GM12878 (cell line): ENCODE data around the gene SGF29. TPM values are rescaled to one million over a fixed set of nuclear protein-coding genes. Genes with fewer than 3 reads are reported as not detected.

Source experiments
- ATAC-seq: fragments of 200-7000 bp; cut with Tn5 transposase; 3 replicates; pipeline ENCODE4 v1.9.1; 2020; ENCODE audit warnings: mild to moderate bottlenecking, moderate library complexity
- BruUV-seq: library from RNA; stranded (reverse); fragments of 400-500 nt; replicated peaks from 2 replicates; lab custom pipeline; 2021; lab: Mats Ljungman, UMichigan
- CTCF ChIA-PET: fragments of 300-600 bp; sonication (Branson Sonifier 250); formaldehyde crosslinking; extraction: SDS; loops from one replicate; lab custom pipeline; 2021; ENCODE audit warnings: inconsistent platforms; lab: Yijun Ruan, JAX
- POLR2A ChIA-PET: fragments of 350-600 bp; formaldehyde crosslinking; extraction: SDS; loops from one replicate; lab custom pipeline; 2021; ENCODE audit warnings: inconsistent platforms; lab: Charles Lee
- RAD21 ChIA-PET: fragments of 300-600 bp; sonication (Branson Sonifier 250); formaldehyde crosslinking; loops from one replicate; lab custom pipeline; 2023; ENCODE audit warnings: antibody characterized with exemption; ENCODE audit not compliant: unreplicated experiment; lab: Charles Lee
- SMC1A ChIA-PET: fragments of 300-600 bp; sonication (Branson Sonifier 250); formaldehyde crosslinking; loops from one replicate; lab custom pipeline; 2023; ENCODE audit not compliant: unreplicated experiment, uncharacterized antibody; lab: Charles Lee
- DNase-seq: peaks from one replicate; pipeline ENCODE4 v3.0.0-alpha.2; 2011; ENCODE audit warnings: low read depth, low spot score
- FAIRE-seq: peaks from 3 replicates; lab custom pipeline; 2011; peaks lifted over from hg19 to GRCh38; lab: Jason Lieb, UNC
- H2AFZ ChIP-seq: 2 replicates; pipeline ENCODE4 v1.6.0; 2011; ENCODE audit warnings: low read depth, low read length, control low read depth; ENCODE audit not compliant: control insufficient read depth
- H3K27ac ChIP-seq: 2 replicates; pipeline ENCODE4 v1.5.1; 2011; ENCODE audit warnings: control low read depth; ENCODE audit not compliant: control insufficient read depth, insufficient read depth
- H3K27me3 ChIP-seq, 2 experiments: replicated peaks in 1 of 2; 2 replicates each; pipeline versions ENCODE4 v1.6.0 to v1.6.1; 2011; ENCODE audit warnings: low read length in 1 of 2; ENCODE audit not compliant: control insufficient read depth in 2 of 2, insufficient read depth in 2 of 2
- H3K36me3 ChIP-seq, 2 experiments: 2 replicates each; pipeline ENCODE4 v1.5.1; 2011; ENCODE audit warnings: low read length in 1 of 2; ENCODE audit not compliant: control insufficient read depth in 2 of 2, insufficient read depth in 2 of 2
- H3K4me1 ChIP-seq: 2 replicates; pipeline ENCODE4 v1.6.1; 2011; ENCODE audit warnings: mild to moderate bottlenecking, low read length, moderate library complexity, mixed read lengths; ENCODE audit not compliant: control insufficient read depth, insufficient read depth
- H3K4me2 ChIP-seq: 2 replicates; pipeline ENCODE4 v1.6.0; 2011; ENCODE audit warnings: control low read depth; ENCODE audit not compliant: control insufficient read depth, insufficient read depth
- H3K4me3 ChIP-seq: fragments of 200-600 bp; sonication (generic); 2 replicates; pipeline ENCODE4 v1.5.1; 2016
- H3K79me2 ChIP-seq: 2 replicates; pipeline ENCODE4 v1.6.0; 2011; ENCODE audit warnings: low read length; ENCODE audit not compliant: control insufficient read depth, insufficient read depth
- H3K9ac ChIP-seq: 2 replicates; pipeline ENCODE4 v1.8.0; 2011; ENCODE audit warnings: low read length, control low read depth, mixed read lengths; ENCODE audit not compliant: control insufficient read depth, insufficient read depth
- H3K9me3 ChIP-seq: replicated peaks from 3 replicates; pipeline ENCODE4 v1.5.1; 2011; ENCODE audit warnings: mild to moderate bottlenecking, low read length; ENCODE audit not compliant: control insufficient read depth, insufficient read depth
- H4K20me1 ChIP-seq: 2 replicates; pipeline ENCODE4 v1.6.0; 2011; ENCODE audit not compliant: control insufficient read depth, insufficient read depth
- BCLAF1 ChIP-seq: fragments of 450-650 bp; IDR thresholded peaks from 2 replicates; pipeline ENCODE4 v1.6.1; 2017; ENCODE audit warnings: antibody characterized with exemption, mild to moderate bottlenecking, moderate library complexity
- FOS ChIP-seq: IDR thresholded peaks from 3 replicates; pipeline ENCODE4 v1.6.1; 2011; ENCODE audit warnings: borderline replicate concordance; ENCODE audit not compliant: insufficient read length; ENCODE audit errors: extremely low read depth
- HDAC2 ChIP-seq: fragments of 200-600 bp; sonication (generic); IDR thresholded peaks from 2 replicates; pipeline ENCODE4 v1.6.1; 2017
- MEF2B ChIP-seq: fragments of 450-650 bp; IDR thresholded peaks from 2 replicates; pipeline ENCODE4 v1.6.1; 2018; ENCODE audit warnings: mild to moderate bottlenecking, moderate library complexity; ENCODE audit not compliant: partially characterized antibody, poor library complexity, severe bottlenecking
- NFIC ChIP-seq: IDR thresholded peaks from 2 replicates; pipeline ENCODE4 v1.6.1; 2012; ENCODE audit warnings: low read depth, mild to moderate bottlenecking, inconsistent platforms, low read length, moderate library complexity
- NFYB ChIP-seq: IDR thresholded peaks from 2 replicates; pipeline ENCODE4 v1.6.1; 2011; ENCODE audit warnings: low read depth, mild to moderate bottlenecking, low read length, improper control_type of control experiment, moderate library complexity; ENCODE audit not compliant: insufficient read depth
- NR2F1 ChIP-seq: fragments of 450-650 bp; conservative IDR thresholded peaks from 2 replicates; pipeline ENCODE4 v1.6.1; 2017; ENCODE audit warnings: mild to moderate bottlenecking
- RAD51 ChIP-seq: fragments of 450-650 bp; IDR thresholded peaks from 2 replicates; pipeline ENCODE4 v1.6.1; 2016; ENCODE audit warnings: moderate library complexity, mild to moderate bottlenecking, inconsistent platforms
- SIN3A ChIP-seq: IDR thresholded peaks from 2 replicates; pipeline ENCODE4 v1.6.1; 2012; ENCODE audit warnings: low read depth, low read length, improper control_type of control experiment
- SMAD1 ChIP-seq: fragments of 450-650 bp; IDR thresholded peaks from 2 replicates; pipeline ENCODE4 v1.6.1; 2018; ENCODE audit warnings: mild to moderate bottlenecking, low read depth; ENCODE audit not compliant: partially characterized antibody
- SREBF1 ChIP-seq: IDR thresholded peaks from 2 replicates; pipeline ENCODE4 v1.6.1; 2012; ENCODE audit warnings: mild to moderate bottlenecking, low read length
- STAT1 ChIP-seq: fragments of 450-650 bp; conservative IDR thresholded peaks from 2 replicates; pipeline ENCODE4 v1.6.1; 2014; ENCODE audit warnings: antibody characterized with exemption, mild to moderate bottlenecking
- WGBS: methylation state at CpG from one replicate; pipeline ENCODE4 v1.1.6; 2016; ENCODE audit warnings: low lambda C conversion rate; ENCODE audit not compliant: insufficient replicate concordance, insufficient coverage; ENCODE audit errors: missing lambda C conversion rate; 5-methylcytosine and 5-hydroxymethylcytosine counted together
- in situ Hi-C: fragments of 300-500 bp; cut with MboI; formaldehyde crosslinking; loops from 9 replicates; pipeline ENCODE4 v1.14.3; 2018; ENCODE audit warnings: mixed read lengths
- intact Hi-C: fragments of 100-400 bp; cut with micrococcal nuclease; formaldehyde crosslinking; loops from one replicate; pipeline ENCODE4 v1.14.2; 2022; ENCODE audit not compliant: unreplicated experiment
- polyA plus RNA-seq, 11 experiments: library from polyadenylated mRNA; depleted of rRNA in 4 of 11; unstranded in 6 of 11; stranded (reverse) in 5 of 11; fragments of >200 nt; fragmentation: Nextera tagmentation in 4 of 11; fragmentation: Illumina TruSeq in 1 of 11; extraction: Ambion mirVana in 4 of 11; extraction: Trizol in 1 of 11; gene quantifications; 1 replicate in 1 of 11; 2 replicates in 10 of 11; pipeline versions ENCODE4 v1.2.1 to v1.2.3, GENCODE V29; 2011 to 2016; ENCODE audit warnings: inconsistent platforms in 2 of 11, missing spikeins in 2 of 11, low read depth in 1 of 11
- total RNA-seq, 4 experiments: library from RNA; depleted of rRNA in 3 of 4; stranded (reverse); fragments of >200 nt in 3 of 4; fragmentation: Illumina TruSeq in 1 of 4; extraction: Trizol in 1 of 4; gene quantifications; 2 replicates each; pipeline versions ENCODE4 v1.2.1 to v1.2.3, GENCODE V29; 2013 to 2021
- TF ChIP-seq, protein P1 (sequence below): fragments of 450-650 bp; IDR thresholded peaks from 2 replicates; pipeline ENCODE4 v1.6.1; 2017; ENCODE audit warnings: borderline replicate concordance

SGF29 gene
- total and polyA plus RNA-seq, 10 of the 15 experiments (the other 5 are each of a cell fraction or from before 2014, with no cell fraction given), result 2.2 to 20.1 (median 12.3) TPM

- no peak for TF ChIP-seq RAD51
Measured at GRCh38 chr16:28540346-28540745, 13.4 kb upstream of the SGF29 start (continued).

- in situ Hi-C loops (no loop called here), intact Hi-C loops (no loop called here)
- BruUV-seq, result no TSS peak
- RAD21 ChIA-PET, result no interaction called here
- no peak for ATAC-seq
- Histone ChIP-seq H3K9me3 (no peaks in the 10 kb centered on the region), H4K20me1 (no peaks in the 10 kb centered on the region), H3K9ac (no peak overlapping the region), H3K36me3 (no peaks in the 10 kb centered on the region), H3K27ac (no peak overlapping the region), H3K4me2 (no peak overlapping the region), H3K4me3 (no peak overlapping the region), H3K4me1 (peaks cover 7% of the 10 kb centered on the region), H3K27me3 (no peaks in the 10 kb centered on the region; a peak in 1 of 4 replicates), H3K79me2 (no peaks in the 10 kb centered on the region), H2AFZ (peak overlapping the region; percentile 16; the same call in 1 of the 2 replicates)
- DNase-seq, result no peak
- peak; percentile 47 for TF ChIP-seq MEF2B
- TF ChIP-seq SREBF1, result no peak
- POLR2A ChIA-PET, result no interaction called here
- FAIRE-seq, result no peak
- WGBS, result 66% methylated on average over 7 of the region's 7 CpGs
- CTCF ChIA-PET, result no interaction called here
- SMC1A ChIA-PET, result interaction anchor here (1.4 kb wide), 1 partner anchor 12 kb away, joined by 3 read pairs; no protein-coding TSS in a partner anchor
Measured at GRCh38 chr16:28542646-28543045, 11.1 kb upstream of the SGF29 start.

GRCh38 chr16:28543072-28543471 is 10.6 kb upstream of the SGF29 start:
- Histone ChIP-seq H4K20me1 (no peaks in the 10 kb centered on the region), H3K27me3 (no peaks in the 10 kb centered on the region; a peak in 1 of 4 replicates), H3K27ac (no peak overlapping the region), H3K4me2 (no peak overlapping the region; the same call in 1 of the 2 replicates), H3K4me1 (peaks cover 7% of the 10 kb centered on the region), H2AFZ (peak overlapping the region; percentile 16; the same call in 1 of the 2 replicates), H3K4me3 (no peak overlapping the region), H3K9ac (no peak overlapping the region), H3K9me3 (no peaks in the 10 kb centered on the region), H3K79me2 (no peaks in the 10 kb centered on the region), H3K36me3 (no peaks in the 10 kb centered on the region)
- RAD21 ChIA-PET, result no interaction called here
- FAIRE-seq (peak; percentile 54), ATAC-seq (peak; percentile 74), DNase-seq (no peak)
- POLR2A ChIA-PET, result no interaction called here
- intact Hi-C loops (no loop called here), in situ Hi-C loops (no loop called here)
- CTCF ChIA-PET, result no interaction called here
- no TSS peak for BruUV-seq
- 20% methylated on average over 7 of the region's 7 CpGs for WGBS
- SMC1A ChIA-PET, result interaction anchor here (1.4 kb wide), 1 partner anchor 12 kb away, joined by 3 read pairs; no protein-coding TSS in a partner anchor
- TF ChIP-seq NR2F1, result peak; percentile 11; the same call in 1 of the 2 replicates
- no peak for TF ChIP-seq NFYB
- TF ChIP-seq STAT1, result no peak
- no peak for TF ChIP-seq FOS
- TF ChIP-seq, protein P1, sequence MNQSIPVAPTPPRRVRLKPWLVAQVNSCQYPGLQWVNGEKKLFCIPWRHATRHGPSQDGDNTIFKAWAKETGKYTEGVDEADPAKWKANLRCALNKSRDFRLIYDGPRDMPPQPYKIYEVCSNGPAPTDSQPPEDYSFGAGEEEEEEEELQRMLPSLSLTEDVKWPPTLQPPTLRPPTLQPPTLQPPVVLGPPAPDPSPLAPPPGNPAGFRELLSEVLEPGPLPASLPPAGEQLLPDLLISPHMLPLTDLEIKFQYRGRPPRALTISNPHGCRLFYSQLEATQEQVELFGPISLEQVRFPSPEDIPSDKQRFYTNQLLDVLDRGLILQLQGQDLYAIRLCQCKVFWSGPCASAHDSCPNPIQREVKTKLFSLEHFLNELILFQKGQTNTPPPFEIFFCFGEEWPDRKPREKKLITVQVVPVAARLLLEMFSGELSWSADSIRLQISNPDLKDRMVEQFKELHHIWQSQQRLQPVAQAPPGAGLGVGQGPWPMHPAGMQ, result no peak
- TF ChIP-seq NFIC, result no peak
- no peak for TF ChIP-seq SIN3A
- TF ChIP-seq SMAD1, result no peak
- no peak for TF ChIP-seq HDAC2
- TF ChIP-seq BCLAF1, result no peak
